Stimulated activated CD4-positive, alpha-beta T cell treated with anti-CD3 and anti-CD28 coated beads, TNF-alpha, amount 100 ng/mL, for 48 hours (primary cell): Measurements from ENCODE around the gene ERBB4.
"Not testable (repeated sequence)": the region's sequence is repeated elsewhere in the genome, so short reads cannot be mapped to it uniquely, and the experiment has no call there.

Experiments
- DNase-seq, 3 donors: peaks; one replicate each; pipeline ENCODE4 v3.0.0-alpha.2; 2020; ENCODE audit warnings: low read depth in 3 of 3

Gene ERBB4

GRCh38 chr2:211730215-211730614 lies 808.4 kb downstream of the ERBB4 start:
- DNase-seq: no peak

- DNase-seq: no peak
Observed at GRCh38 chr2:211729433-211729832, 809.2 kb downstream of the ERBB4 start.

- no peak for DNase-seq
Observed at GRCh38 chr2:211724933-211725332, 813.7 kb downstream of the ERBB4 start.

- no peak for DNase-seq
Observed at GRCh38 chr2:211723398-211723797, 815.2 kb downstream of the ERBB4 start.

GRCh38 chr2:211722928-211723327 lies 815.7 kb downstream of the ERBB4 start:
- DNase-seq: no peak

- not testable (repeated sequence) for DNase-seq
Observed at GRCh38 chr2:211721874-211722273, 816.7 kb downstream of the ERBB4 start.

GRCh38 chr2:211709389-211709788 lies 829.2 kb downstream of the ERBB4 start:
- no peak for DNase-seq

GRCh38 chr2:211692689-211693088 lies 845.9 kb downstream of the ERBB4 start:
- DNase-seq: no peak

- DNase-seq: no peak
Observed at GRCh38 chr2:211690736-211691135, 847.9 kb downstream of the ERBB4 start.

GRCh38 chr2:211688196-211688595 lies 850.4 kb downstream of the ERBB4 start:
- DNase-seq: no peak

GRCh38 chr2:211674715-211675114 lies 863.9 kb downstream of the ERBB4 start:
- no peak for DNase-seq

- DNase-seq: no peak
Observed at GRCh38 chr2:211673133-211673905, 865.3 kb downstream of the ERBB4 start.

- DNase-seq: no peak
Observed at GRCh38 chr2:211671977-211672376, 866.6 kb downstream of the ERBB4 start.

GRCh38 chr2:211665299-211665698 lies 873.3 kb downstream of the ERBB4 start:
- no peak for DNase-seq

- DNase-seq: no peak
Observed at GRCh38 chr2:211664321-211664720, 874.3 kb downstream of the ERBB4 start.

GRCh38 chr2:211654211-211654780 lies 884.3 kb downstream of the ERBB4 start:
- DNase-seq: no peak

GRCh38 chr2:211652327-211652726 lies 886.3 kb downstream of the ERBB4 start:
- DNase-seq: no peak

- DNase-seq: no peak
Observed at GRCh38 chr2:211649331-211649730, 889.3 kb downstream of the ERBB4 start.

GRCh38 chr2:211631503-211631902 lies 907.1 kb downstream of the ERBB4 start:
- no peak for DNase-seq

- no peak for DNase-seq
Observed at GRCh38 chr2:211623096-211623495, 915.5 kb downstream of the ERBB4 start.

- no peak for DNase-seq
Observed at GRCh38 chr2:211620986-211621385, 917.6 kb downstream of the ERBB4 start.

GRCh38 chr2:211617803-211618202 lies 920.8 kb downstream of the ERBB4 start:
- no peak for DNase-seq

- DNase-seq: no peak
Observed at GRCh38 chr2:211611621-211612020, 927.0 kb downstream of the ERBB4 start.
